AG20443 (cell line): ENCODE measurements around the gene RAB1B.
A peak's percentile ranks its signal among the peaks of the same experiment; 100 is the strongest.
"Not testable (repeated sequence)": the region's sequence is repeated elsewhere in the genome, so short reads cannot be mapped to it uniquely, and the experiment has no call there.

Experiments
- DNase-seq: peaks from one replicate; pipeline ENCODE4 v3.0.0; 2012; ENCODE audit warnings: low spot score, mixed read lengths

RAB1B gene

GRCh38 chr11:66309475-66309874 is 41.0 kb downstream of the RAB1B start:
- no peak for DNase-seq

GRCh38 chr11:66310324-66310723 is 41.9 kb downstream of the RAB1B start:
- DNase-seq: no peak

GRCh38 chr11:66310803-66311440 is 42.5 kb downstream of the RAB1B start:
- DNase-seq: not testable (repeated sequence)

- no peak for DNase-seq
Observed at GRCh38 chr11:66311470-66311964, 43.1 kb downstream of the RAB1B start.

- peak; percentile 90 for DNase-seq
Observed at GRCh38 chr11:66311965-66312548, 43.6 kb downstream of the RAB1B start.

GRCh38 chr11:66312549-66313320 is 44.3 kb downstream of the RAB1B start:
- DNase-seq: peak; percentile 96

GRCh38 chr11:66313321-66314185 is 45.1 kb downstream of the RAB1B start:
- DNase-seq: no peak

- DNase-seq: no peak
Observed at GRCh38 chr11:66314186-66314501, 45.7 kb downstream of the RAB1B start.

GRCh38 chr11:66314561-66315497 is 46.4 kb downstream of the RAB1B start:
- DNase-seq: no peak

- DNase-seq: no peak
Observed at GRCh38 chr11:66315498-66315885, 47.1 kb downstream of the RAB1B start.

GRCh38 chr11:66315921-66316811 is 47.7 kb downstream of the RAB1B start:
- DNase-seq: no peak

- peak; percentile 78 for DNase-seq
Observed at GRCh38 chr11:66316849-66317251, 48.4 kb downstream of the RAB1B start, which contains the start of gene CD248. TSS of gene CD248 (minus strand) at chr11:66317044. CDS start at chr11:66317027, 17 bp downstream.

- peak; percentile 81 for DNase-seq
Observed at GRCh38 chr11:66317322-66317722, 48.9 kb downstream of the RAB1B start.

GRCh38 chr11:66317723-66318599 is 49.5 kb downstream of the RAB1B start:
- peak; percentile 59 for DNase-seq

- no peak for DNase-seq
Observed at GRCh38 chr11:66318600-66318970, 50.1 kb downstream of the RAB1B start.

GRCh38 chr11:66320289-66320688 is 51.9 kb downstream of the RAB1B start:
- not testable (repeated sequence) for DNase-seq

- DNase-seq: not testable (repeated sequence)
Observed at GRCh38 chr11:66320748-66321147, 52.3 kb downstream of the RAB1B start.

- DNase-seq: no peak
Observed at GRCh38 chr11:66321606-66322005, 53.2 kb downstream of the RAB1B start.
